ENCODE results near the gene EXOC3L1. TPM values are rescaled to one million over a fixed set of nuclear protein-coding genes. Genes with fewer than 3 reads are reported as not detected.

Gene EXOC3L1, protein sequence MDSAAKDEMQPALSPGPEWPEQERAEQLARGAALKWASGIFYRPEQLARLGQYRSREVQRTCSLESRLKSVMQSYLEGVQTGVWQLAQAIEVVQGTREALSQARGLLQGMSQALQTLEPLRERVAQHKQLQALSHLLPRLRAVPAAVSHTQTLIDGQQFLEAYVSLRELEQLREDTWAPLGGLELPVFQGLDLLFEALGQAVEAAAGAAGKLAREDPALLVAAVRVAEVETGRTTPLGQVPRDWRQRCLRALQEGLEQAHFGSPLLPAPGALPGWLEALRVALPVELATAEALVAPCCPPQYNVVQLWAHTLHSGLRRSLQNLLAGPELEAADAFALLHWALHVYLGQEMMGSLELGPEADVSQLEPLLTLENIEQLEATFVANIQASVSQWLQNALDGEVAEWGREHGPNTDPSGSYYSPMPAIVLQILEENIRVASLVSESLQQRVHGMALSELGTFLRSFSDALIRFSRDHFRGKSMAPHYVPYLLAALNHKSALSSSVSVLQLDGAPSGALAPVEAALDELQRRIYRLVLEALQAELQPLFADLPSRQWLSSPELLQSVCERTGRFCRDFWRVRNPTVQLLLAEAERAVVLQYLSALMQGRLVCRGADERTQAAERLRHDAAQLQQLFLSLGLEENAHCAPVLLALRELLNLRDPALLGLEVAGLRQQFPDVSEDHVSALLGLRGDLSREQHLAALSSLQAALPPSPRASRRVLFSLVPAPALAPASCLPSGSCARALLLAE
- 0.11 and 0.12 TPM in 2 replicates for total RNA-seq

DNA sequence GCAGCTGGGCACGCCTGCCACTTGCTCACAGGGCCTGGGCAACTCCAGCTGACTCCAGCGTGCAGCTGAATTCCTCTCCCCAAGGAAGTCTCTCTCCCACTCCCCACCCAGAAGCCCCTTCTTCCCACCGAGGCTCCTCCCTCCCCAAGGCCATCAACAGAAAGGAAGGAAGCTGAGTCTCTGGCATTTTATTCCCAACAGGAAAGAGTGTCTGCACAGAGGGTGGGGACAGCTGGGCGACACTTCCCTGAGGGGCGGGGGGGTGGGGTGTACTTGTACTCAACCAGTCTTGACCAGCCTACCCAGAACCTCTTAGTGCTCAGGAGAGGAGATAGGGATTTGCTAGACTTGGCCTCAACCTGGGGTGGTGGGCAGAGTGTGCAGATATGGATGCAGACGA is at the start of gene EXOC3L1:
Gene EXOC3L1, minus strand, starts transcription at position 96 of the 400 bp plus-strand sequence. CDS start 460 bp downstream, outside the sequence.

DNA sequence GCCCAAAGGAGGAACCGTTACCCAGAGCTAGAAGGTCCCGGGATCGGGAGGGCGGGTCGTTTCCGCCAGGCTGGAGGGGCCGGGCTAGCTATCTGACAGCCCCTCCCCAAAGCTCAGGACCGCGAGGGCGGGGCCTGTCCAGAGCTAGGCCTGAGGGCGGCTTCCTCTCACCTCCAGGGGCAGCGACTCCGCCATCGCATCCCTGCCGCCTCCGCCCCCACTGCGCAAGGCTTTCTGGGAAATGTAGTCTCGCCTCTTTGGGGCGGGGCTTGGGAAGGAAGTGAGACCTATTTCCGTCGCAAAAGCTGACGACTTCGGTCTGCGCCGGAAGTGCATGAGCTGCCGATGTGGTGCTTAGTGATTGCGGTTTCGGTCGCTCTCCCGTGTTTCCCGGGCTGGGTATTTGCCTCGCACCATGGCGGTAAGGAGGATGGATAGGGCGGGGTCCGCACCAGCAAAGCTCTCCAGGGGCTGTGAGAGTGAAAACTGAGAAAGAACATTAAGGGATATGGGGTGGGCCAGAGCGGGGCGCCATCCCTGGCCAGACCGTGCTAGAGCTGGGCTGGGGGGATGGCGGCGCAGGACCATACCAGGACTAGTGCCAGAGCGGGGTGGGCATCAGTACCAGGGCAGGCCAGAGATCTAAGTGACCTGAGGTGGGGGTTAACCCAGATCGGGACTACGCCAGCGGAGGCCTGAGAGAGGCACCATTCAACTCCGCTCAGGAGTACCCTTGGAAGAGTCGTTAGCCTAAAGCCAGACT is 37.0 kb upstream of the EXOC3L1 start, which contains the start of gene TMEM208:
Gene TMEM208, plus strand, starts transcription at position 327 of the 763 bp plus-strand sequence. Its CDS starts 89 bp downstream, at position 416.

DNA sequence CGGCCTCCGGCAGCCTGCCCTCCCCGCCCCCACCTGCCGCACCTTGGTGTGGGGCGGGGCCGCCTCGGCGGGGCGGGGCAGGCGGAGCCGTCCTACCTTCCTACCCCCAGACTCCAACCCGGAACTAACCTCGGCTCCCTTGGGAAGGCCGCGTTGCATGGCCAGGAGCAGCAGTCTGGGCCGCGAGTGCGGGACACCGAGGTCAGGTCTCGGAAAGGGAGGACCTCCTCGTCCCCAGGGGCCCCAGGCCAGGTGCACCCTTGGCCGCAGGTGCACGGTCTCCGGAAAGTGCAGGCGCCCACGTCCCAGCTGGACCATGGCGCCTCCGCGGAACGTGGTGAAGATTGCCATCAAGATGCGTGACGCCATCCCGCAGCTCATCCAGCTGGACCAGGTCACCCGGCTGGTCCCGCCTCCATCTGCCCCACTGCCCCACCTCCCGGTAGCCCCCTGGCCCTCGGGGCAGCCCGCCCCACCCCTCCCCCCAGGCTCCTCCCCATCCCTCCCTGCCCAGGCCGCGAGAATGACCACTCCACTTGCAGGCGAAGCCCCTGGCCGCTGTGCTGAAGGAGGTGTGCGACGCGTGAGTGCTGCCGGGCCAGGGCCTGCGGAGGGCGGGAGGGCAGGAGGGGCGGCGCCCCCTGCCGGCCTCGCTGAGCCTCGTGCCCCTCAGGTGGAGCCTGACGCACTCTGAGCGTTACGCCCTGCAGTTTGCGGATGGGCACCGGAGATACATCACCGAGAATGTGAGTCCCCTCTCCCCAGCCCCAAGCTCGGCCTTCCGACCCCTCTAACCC is 9.3 kb upstream of the EXOC3L1 start, which contains the start of gene ELMO3:
Gene ELMO3, plus strand, starts transcription at position 121 of the 797 bp plus-strand sequence. Its CDS starts 196 bp downstream, at position 317.

DNA sequence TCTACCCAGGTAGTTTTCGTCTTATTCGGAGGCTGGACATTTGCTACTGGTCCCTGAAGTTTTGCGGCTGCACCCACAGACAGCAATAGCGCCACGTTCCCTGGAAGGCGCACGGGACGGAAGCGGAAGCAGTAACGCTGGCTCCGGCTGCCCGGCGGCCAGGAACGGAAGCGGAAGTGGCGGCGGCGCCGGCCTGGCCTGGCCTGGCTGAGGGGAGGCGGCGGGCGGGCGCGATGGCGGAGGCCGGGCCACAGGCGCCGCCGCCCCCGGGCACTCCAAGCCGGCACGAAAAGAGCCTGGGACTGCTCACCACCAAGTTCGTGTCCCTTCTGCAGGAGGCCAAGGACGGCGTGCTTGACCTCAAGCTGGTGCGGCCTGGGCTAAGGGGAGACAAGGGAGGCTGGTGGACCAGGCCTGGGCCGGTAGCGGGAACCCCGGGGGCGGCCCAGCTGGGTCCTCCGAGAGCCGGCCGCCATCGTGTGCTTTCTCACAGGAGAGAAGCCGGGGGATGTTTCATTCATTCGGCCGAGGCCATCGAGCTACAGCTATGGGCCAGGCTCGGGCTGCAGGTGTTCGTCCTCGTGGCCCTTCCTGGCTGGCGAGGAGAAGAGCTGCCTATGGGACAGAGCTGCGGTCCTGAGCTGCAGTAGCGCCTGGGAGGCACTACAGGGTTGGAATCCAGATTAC is 2.2 kb upstream of the EXOC3L1 start, which contains the start of gene E2F4:
Gene E2F4, plus strand, starts transcription at position 161 of the 687 bp plus-strand sequence. Its CDS starts 73 bp downstream, at position 234.

DNA sequence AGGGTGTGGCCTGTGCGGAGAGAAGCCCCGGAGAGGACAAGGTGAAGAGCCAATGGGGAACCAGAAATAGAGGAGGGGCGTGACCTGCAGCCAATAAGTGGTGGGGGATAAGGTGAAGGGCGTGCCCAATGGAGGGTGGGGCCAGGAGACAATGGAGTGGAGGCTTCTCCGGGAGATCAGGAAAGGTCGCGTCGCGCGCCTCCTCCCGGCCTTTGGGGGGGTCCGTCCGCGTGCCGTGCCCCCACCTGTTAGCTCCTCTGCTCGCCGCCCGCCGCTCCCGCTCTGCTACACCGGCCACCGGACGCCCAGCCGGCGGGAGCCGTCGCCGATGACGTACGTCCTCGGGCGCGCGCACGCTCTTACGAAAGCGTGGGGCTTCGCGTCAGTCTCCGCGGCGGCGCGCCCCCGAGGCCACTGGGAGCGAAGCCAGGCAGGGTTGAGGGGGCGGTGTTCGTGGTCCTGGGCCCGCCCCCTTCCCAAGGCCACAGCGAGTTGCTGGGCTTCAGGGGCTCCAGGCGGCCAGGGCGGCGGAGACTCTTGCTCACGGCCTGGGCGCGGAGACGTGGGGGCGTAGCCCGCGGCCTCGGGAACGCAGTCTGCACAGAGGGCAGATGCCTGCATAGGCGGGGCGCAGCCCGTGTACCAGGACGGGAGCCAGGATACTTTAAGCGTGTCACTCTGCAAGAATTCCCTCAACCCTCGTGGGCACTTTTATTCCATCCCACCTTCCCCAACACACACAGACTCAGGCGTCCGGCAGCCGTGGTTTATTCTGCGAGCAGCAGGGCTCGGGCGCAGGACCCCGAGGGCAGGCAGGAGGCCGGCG is 6.1 kb downstream of the EXOC3L1 start, which contains the start of gene MATCAP1:
Gene MATCAP1, minus strand, starts transcription at position 337 of the 826 bp plus-strand sequence. CDS start 3,353 bp downstream, outside the sequence.

DNA sequence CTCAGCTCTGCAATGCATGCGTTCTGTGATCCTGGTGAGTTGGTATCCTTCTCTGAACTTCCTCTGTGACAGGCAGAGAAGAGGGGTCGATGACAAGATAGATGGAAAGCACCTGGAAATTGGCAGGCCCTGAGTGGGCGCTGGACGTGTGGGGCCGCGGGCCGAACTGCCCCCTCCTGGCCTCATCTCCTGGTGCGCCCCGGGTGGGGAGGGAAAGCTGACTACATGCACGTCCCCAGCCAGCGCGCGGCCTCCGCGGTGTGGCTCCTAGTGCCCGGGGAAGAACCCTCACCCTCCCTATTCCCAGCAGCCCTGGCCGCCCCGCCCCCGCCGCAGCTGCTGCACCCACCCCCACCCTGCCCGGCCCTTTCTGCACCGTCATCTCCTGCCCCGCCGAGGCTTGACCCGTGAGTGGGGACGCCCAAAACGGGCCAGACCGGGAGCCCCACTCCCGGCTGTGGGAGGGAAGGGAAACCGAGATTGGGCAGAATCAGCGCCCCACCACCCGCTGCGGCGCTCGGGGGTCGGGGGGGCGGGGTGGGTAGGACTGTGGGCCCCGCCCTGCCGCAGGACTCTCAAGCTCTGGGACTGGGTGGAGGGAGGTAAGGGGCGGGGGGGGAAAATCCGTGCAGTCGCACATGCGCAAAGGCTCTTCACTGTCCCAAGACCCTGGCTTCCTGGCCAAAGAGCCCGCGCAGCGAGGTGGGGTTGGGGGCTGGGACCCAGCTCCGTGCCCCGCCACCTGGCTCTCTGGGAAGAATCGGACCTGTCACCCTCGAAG is 19.6 kb downstream of the EXOC3L1 start, which contains the start of gene NOL3:
Gene NOL3, plus strand, starts transcription at position 371 of the 781 bp plus-strand sequence.

DNA sequence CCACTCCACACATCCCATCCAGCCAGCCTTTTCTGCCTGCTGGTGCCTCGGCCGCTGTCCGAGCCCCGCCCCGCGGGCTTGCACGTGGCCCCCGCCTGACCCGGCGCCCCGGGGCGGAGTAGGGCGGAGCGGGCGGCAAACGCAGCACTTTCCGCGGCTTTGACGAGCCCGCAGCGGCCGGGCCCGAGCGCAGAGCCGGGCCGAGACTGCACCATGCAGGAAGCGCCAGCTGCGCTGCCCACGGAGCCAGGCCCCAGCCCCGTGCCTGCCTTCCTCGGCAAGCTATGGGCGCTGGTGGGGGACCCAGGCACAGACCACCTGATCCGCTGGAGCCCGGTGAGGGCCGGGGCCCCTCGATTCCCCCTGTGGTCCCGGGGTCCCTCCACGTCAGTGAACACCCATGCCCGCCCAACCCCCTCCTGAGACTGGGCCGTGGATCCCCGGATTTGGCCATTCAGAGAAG is 25.3 kb downstream of the EXOC3L1 start, which contains the start of gene HSF4:
Gene HSF4, plus strand, starts transcription at position 147 of the 463 bp plus-strand sequence. Its CDS starts 67 bp downstream, at position 214.

DNA sequence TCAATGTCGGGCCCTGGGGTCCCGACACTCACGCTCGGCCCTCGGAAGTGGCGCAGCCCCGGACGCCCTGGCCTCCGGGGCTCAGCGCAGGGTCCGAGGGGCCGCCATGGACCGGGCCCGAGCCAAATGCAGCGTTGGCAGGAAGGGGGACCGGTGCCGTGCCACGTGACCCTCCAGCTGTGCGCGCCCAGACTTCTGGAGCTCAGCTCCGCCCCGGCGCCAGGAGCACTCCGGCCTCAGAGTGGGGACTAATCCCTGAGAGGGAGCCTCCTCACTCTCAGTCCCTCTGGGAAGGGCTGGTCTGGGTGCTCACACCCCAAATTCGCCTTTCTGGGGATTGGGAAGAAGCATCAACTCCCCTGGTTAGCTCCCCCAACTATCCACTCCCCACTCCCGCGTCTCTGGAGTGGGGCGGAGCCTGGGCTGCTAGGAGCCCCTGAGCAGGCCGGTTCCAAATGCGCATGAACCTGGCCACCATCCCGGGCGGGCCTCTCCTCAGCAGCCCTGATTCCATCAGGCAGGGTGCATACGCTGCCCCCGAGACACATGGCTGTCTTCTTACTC is 39.0 kb downstream of the EXOC3L1 start, which contains the start of gene B3GNT9:
Gene B3GNT9, minus strand, starts transcription at position 166 of the 564 bp plus-strand sequence. CDS start 513 bp downstream, outside the sequence.

Other genes starting within 250 kb of the EXOC3L1 start
- 0.25 and 0.55 TPM in 2 replicates for gene CES3, start 228.9 kb downstream of the EXOC3L1 start, total RNA-seq
- 1.00 and 2.2 TPM in 2 replicates for gene CES4A, start 201.5 kb downstream of the EXOC3L1 start, total RNA-seq
- 121 and 197 TPM in 2 replicates for gene CBFB, start 161.0 kb downstream of the EXOC3L1 start, total RNA-seq
- 11.7 and 15.1 TPM in 2 replicates for gene PHAF1, start 80.2 kb downstream of the EXOC3L1 start, total RNA-seq
- 25.0 and 38.1 TPM in 2 replicates for gene B3GNT9, start 39.1 kb downstream of the EXOC3L1 start, total RNA-seq
- 15.3 and 25.1 TPM in 2 replicates for gene TRADD, start 30.2 kb downstream of the EXOC3L1 start, total RNA-seq
- 10.5 and 15.0 TPM in 2 replicates for gene FBXL8, start 30.2 kb downstream of the EXOC3L1 start, total RNA-seq
- gene HSF4, start 25.4 kb downstream of the EXOC3L1 start, total RNA-seq, result 5.2 and 14.0 TPM in 2 replicates
- gene NOL3, start 19.6 kb downstream of the EXOC3L1 start, total RNA-seq, result 10.4 and 14.6 TPM in 2 replicates
- 14.9 and 19.3 TPM in 2 replicates for gene MATCAP1, start 6.2 kb downstream of the EXOC3L1 start, total RNA-seq
- 61.1 and 79.1 TPM in 2 replicates for gene E2F4, start 2.0 kb upstream of the EXOC3L1 start, total RNA-seq
- gene ELMO3, start 9.0 kb upstream of the EXOC3L1 start, total RNA-seq, result 0.55 and 0.62 TPM in 2 replicates
- gene TMEM208, start 37.0 kb upstream of the EXOC3L1 start, total RNA-seq, result 37.6 and 43.3 TPM in 2 replicates
- gene FHOD1, start 57.3 kb upstream of the EXOC3L1 start, total RNA-seq, result 14.1 and 18.8 TPM in 2 replicates
- 1.4 and 2.9 TPM in 2 replicates for gene SLC9A5, start 58.8 kb upstream of the EXOC3L1 start, total RNA-seq
- 21.5 and 25.0 TPM in 2 replicates for gene PLEKHG4, start 89.4 kb upstream of the EXOC3L1 start, total RNA-seq
- gene KCTD19, start 136.6 kb upstream of the EXOC3L1 start, total RNA-seq, result under 0.01 and 0.12 TPM in 2 replicates
- gene LRRC36, start 136.7 kb upstream of the EXOC3L1 start, total RNA-seq, result 0.22 and 1.00 TPM in 2 replicates
- 0.62 and 0.77 TPM in 2 replicates for gene TPPP3, start 203.4 kb upstream of the EXOC3L1 start, total RNA-seq
- gene ZDHHC1, start 226.3 kb upstream of the EXOC3L1 start, total RNA-seq, result 6.2 and 7.4 TPM in 2 replicates
- gene HSD11B2, start 241.0 kb upstream of the EXOC3L1 start, total RNA-seq, result 0.37 TPM in 1 of 2 replicates, not detected in the other

All from uterine smooth muscle cell (primary cell).